Caco-2 (cell line): ENCODE measurements around the gene CERT1. TPM values are rescaled to one million over a fixed set of nuclear protein-coding genes. Genes with fewer than 3 reads are reported as not detected.

Experiments
- BruUV-seq: library from RNA; stranded (reverse); fragments of 400-500 nt; replicated peaks from 2 replicates; lab custom pipeline; 2021; lab: Mats Ljungman, UMichigan
- CTCF ChIA-PET: fragments of 300-600 bp; sonication (Branson Sonifier 250); formaldehyde crosslinking; loops from one replicate; lab custom pipeline; 2022; ENCODE audit warnings: antibody characterized with exemption; lab: Charles Lee
- POLR2A ChIA-PET: fragments of 300-600 bp; sonication (Branson Sonifier 250); formaldehyde crosslinking; loops from one replicate; lab custom pipeline; 2022; ENCODE audit warnings: antibody characterized with exemption; lab: Charles Lee
- DNase-seq, 2 experiments: peaks; one replicate each; pipeline versions ENCODE4 v3.0.0 to v3.0.0-alpha.2; 2020 to 2022
- H3K27me3 ChIP-seq: replicated peaks from 2 replicates; pipeline ENCODE4 v1.6.0; 2011; ENCODE audit warnings: low read length; ENCODE audit not compliant: control insufficient read depth, insufficient read depth
- H3K36me3 ChIP-seq: 2 replicates; pipeline ENCODE4 v1.5.1; 2011; ENCODE audit warnings: low read length; ENCODE audit not compliant: control insufficient read depth, insufficient read depth
- H3K4me1 ChIP-seq: fragments of 250-450 bp; sonication (Bioruptor Pico); 2 replicates; pipeline ENCODE4 v1.5.1; 2020; ENCODE audit warnings: mild to moderate bottlenecking
- H3K4me3 ChIP-seq: 2 replicates; pipeline ENCODE4 v1.5.1; 2011; ENCODE audit warnings: low read depth, mild to moderate bottlenecking, control low read depth, low read length
- H3K9me3 ChIP-seq: fragments of 250-450 bp; sonication (Bioruptor Pico); 2 replicates; pipeline ENCODE4 v1.5.1; 2020; ENCODE audit warnings: mild to moderate bottlenecking, moderate library complexity
- H3K27ac Mint-ChIP-seq: one replicate; pipeline ENCODE4 v1.8.0; 2022; ENCODE audit warnings: mixed read lengths; ENCODE audit not compliant: unreplicated experiment
- H3K27me3 Mint-ChIP-seq: one replicate; pipeline ENCODE4 v1.8.0; 2022; ENCODE audit warnings: mixed read lengths; ENCODE audit not compliant: insufficient read depth, unreplicated experiment
- H3K36me3 Mint-ChIP-seq: one replicate; pipeline ENCODE4 v1.8.0; 2022; ENCODE audit warnings: mild to moderate bottlenecking, mixed read lengths; ENCODE audit not compliant: insufficient read depth, unreplicated experiment
- H3K4me1 Mint-ChIP-seq: one replicate; pipeline ENCODE4 v1.8.0; 2022; ENCODE audit warnings: low read depth, mixed read lengths; ENCODE audit not compliant: unreplicated experiment
- H3K4me3 Mint-ChIP-seq: one replicate; pipeline ENCODE4 v1.8.0; 2022; ENCODE audit warnings: mild to moderate bottlenecking, moderate library complexity, mixed read lengths; ENCODE audit not compliant: unreplicated experiment
- H3K9me3 Mint-ChIP-seq: one replicate; pipeline ENCODE4 v1.8.0; 2022; ENCODE audit warnings: mixed read lengths; ENCODE audit not compliant: unreplicated experiment
- CTCF ChIP-seq, 2 experiments: fragments of 200-600 bp in 1 of 2; IDR thresholded peaks; 1 replicate in 1 of 2; 2 replicates in 1 of 2; pipeline versions ENCODE4 v1.5.1 to v1.8.0; 2011 to 2022; ENCODE audit warnings: antibody characterized with exemption in 1 of 2, control low read depth in 1 of 2, inconsistent platforms in 1 of 2, low read depth in 1 of 2, low read length in 1 of 2, mild to moderate bottlenecking in 1 of 2, moderate library complexity in 1 of 2; ENCODE audit not compliant: insufficient read depth in 1 of 2, severe bottlenecking in 1 of 2, unreplicated experiment in 1 of 2
- intact Hi-C: fragments of 100-400 bp; cut with micrococcal nuclease; formaldehyde crosslinking; loops from one replicate; pipeline ENCODE4 v1.10.0; 2022; ENCODE audit not compliant: unreplicated experiment
- total RNA-seq: library from RNA; stranded (reverse); gene quantifications from 2 replicates; pipeline ENCODE4 v1.2.3, GENCODE V29; 2022

CERT1 gene
- total RNA-seq, 1 experiment from 2014 or later = 44.3 TPM

GRCh38 chr5:75363111-75363510 lies 148.3 kb downstream of the CERT1 start:
- Mint-ChIP-seq H3K27ac (no peak overlapping the region), H3K4me3 (no peak overlapping the region), H3K9me3 (no peaks in the 10 kb centered on the region), H3K27me3 (no peaks in the 10 kb centered on the region), H3K36me3 (peaks cover 72% of the 10 kb centered on the region), H3K4me1 (no peaks in the 10 kb centered on the region)
- H3K36me3 ChIP-seq = peaks cover 5% of the 10 kb centered on the region; the same call in 1 of the 2 replicates
- H3K4me3 ChIP-seq = no peak overlapping the region
- no peaks in the 10 kb centered on the region for H3K4me1 ChIP-seq
- BruUV-seq = no TSS peak
- TF ChIP-seq CTCF (IDR thresholded peaks at IDR 0.05; ENCODE audit: insufficient read depth in 1 of 2, low read depth in 1 of 2, low read length in 1 of 2, severe bottlenecking in 1 of 2, unreplicated experiment in 1 of 2) = no peak
- no peak for DNase-seq
- no peaks in the 10 kb centered on the region for H3K9me3 ChIP-seq
- intact Hi-C loops = loop anchor here (10.0 kb wide), 1 partner anchor 302 kb away; no protein-coding TSS in a partner anchor
- ChIA-PET CTCF (no interaction called here), POLR2A (no interaction called here)
- no peaks in the 10 kb centered on the region for H3K27me3 ChIP-seq

GRCh38 chr5:75362474-75362975 lies 148.9 kb downstream of the CERT1 start:
- H3K27ac Mint-ChIP-seq = no peak overlapping the region
- intact Hi-C loops = loop anchor here (10.0 kb wide), 1 partner anchor 302 kb away; no protein-coding TSS in a partner anchor
- no peak for TF ChIP-seq CTCF (IDR thresholded peaks at IDR 0.05; ENCODE audit: insufficient read depth in 1 of 2, low read depth in 1 of 2, low read length in 1 of 2, severe bottlenecking in 1 of 2, unreplicated experiment in 1 of 2)
- Histone ChIP-seq H3K4me1 (no peaks in the 10 kb centered on the region), H3K36me3 (peaks cover 5% of the 10 kb centered on the region; the same call in 1 of the 2 replicates), H3K9me3 (no peaks in the 10 kb centered on the region), H3K4me3 (no peak overlapping the region), H3K27me3 (no peaks in the 10 kb centered on the region)
- DNase-seq = no peak
- CTCF ChIA-PET = no interaction called here
- no peaks in the 10 kb centered on the region for H3K9me3 Mint-ChIP-seq
- BruUV-seq = no TSS peak
- no peaks in the 10 kb centered on the region for H3K4me1 Mint-ChIP-seq
- peaks cover 77% of the 10 kb centered on the region for H3K36me3 Mint-ChIP-seq
- POLR2A ChIA-PET = no interaction called here
- no peaks in the 10 kb centered on the region for H3K27me3 Mint-ChIP-seq
- no peak overlapping the region for H3K4me3 Mint-ChIP-seq

- Mint-ChIP-seq H3K4me1 (no peaks in the 10 kb centered on the region), H3K27ac (no peak overlapping the region), H3K4me3 (no peak overlapping the region), H3K9me3 (no peaks in the 10 kb centered on the region), H3K36me3 (peaks cover 89% of the 10 kb centered on the region), H3K27me3 (no peaks in the 10 kb centered on the region)
- intact Hi-C loops = loop anchor here (10.0 kb wide), 1 partner anchor 303 kb away; no protein-coding TSS in a partner anchor
- TF ChIP-seq CTCF (IDR thresholded peaks at IDR 0.05; ENCODE audit: insufficient read depth in 1 of 2, low read depth in 1 of 2, low read length in 1 of 2, severe bottlenecking in 1 of 2, unreplicated experiment in 1 of 2) = no peak
- BruUV-seq = no TSS peak
- Histone ChIP-seq H3K4me1 (no peaks in the 10 kb centered on the region), H3K4me3 (no peak overlapping the region), H3K27me3 (no peaks in the 10 kb centered on the region), H3K36me3 (peaks cover 7% of the 10 kb centered on the region), H3K9me3 (no peaks in the 10 kb centered on the region)
- no peak for DNase-seq
- CTCF ChIA-PET = interaction anchor here (0.6 kb wide), 1 partner anchor 436 kb away, joined by 4 read pairs; no protein-coding TSS in a partner anchor
- POLR2A ChIA-PET = no interaction called here
These were observed 150.1 kb downstream of the CERT1 start for GRCh38 chr5:75361310-75361709.
